ENCODE measurements around the gene AEBP1. TPM values are rescaled to one million over a fixed set of nuclear protein-coding genes. Genes with fewer than 3 reads are reported as not detected.

The AEBP1 gene
- total RNA-seq, 1 donor from 2014 or later = 422 TPM

DNA sequence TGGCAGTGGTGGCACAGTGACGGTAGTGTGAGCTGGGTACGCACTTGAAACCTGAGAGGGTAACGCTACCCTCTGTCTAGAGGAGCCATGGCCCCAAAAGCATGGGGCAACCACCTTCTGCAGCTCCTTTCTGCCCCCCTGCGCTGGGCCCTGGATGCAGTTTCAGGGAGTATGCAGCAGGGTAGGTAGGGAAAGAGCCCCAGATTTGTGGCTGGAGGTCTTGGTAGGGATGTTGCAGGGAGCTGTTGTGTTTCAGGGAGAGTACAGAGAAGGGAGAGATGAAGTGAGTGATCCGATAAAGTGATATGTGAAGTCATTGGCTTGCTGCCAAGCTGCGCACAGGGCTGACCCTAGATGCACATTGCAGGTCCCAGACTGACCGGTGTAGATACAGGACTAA lies 36.1 kb upstream of the AEBP1 start:
- peak; percentile 53 for DNase-seq (ENCODE audit: low spot score)
- peak overlapping the region; percentile 8 for H3K27ac Mint-ChIP-seq (ENCODE audit: unreplicated experiment)

DNA sequence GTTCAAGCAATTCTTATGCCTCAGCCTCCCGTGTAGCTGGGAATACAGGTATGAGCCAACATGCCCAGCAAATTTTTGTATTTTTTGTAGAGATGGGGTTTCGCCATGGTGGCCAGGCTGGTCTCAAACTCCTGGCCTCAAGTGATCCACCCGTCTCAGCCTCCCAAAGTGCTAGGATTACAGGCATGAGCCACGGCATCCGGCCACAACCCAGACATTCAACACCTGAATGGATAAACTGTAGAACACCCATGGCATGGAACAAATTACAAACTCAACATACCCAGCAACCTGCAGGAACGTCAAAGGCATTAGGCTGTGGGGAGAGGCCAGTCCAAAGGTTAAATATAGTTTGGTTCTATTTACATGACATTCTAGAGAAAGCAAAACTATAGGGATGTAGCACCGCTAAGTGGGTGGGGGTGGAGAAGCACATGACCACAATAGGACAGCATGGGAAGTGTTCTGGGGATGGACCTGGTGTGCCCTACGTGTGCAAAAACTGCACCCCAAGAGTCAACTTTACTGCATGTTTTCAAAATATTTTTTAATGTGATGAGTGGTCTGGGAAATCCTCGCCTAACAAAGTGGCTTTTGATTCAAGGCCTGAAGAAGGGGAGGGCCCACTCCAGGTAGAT lies 32.3 kb upstream of the AEBP1 start:
- no peak overlapping the region for H3K4me3 Mint-ChIP-seq (ENCODE audit: unreplicated experiment)

More for the DNA sequence above, 36.1 kb upstream of the AEBP1 start:
- H3K4me1 Mint-ChIP-seq (ENCODE audit: low read depth) = peaks cover 44% of the 10 kb centered on the region
- no peak overlapping the region for H3K4me3 Mint-ChIP-seq (ENCODE audit: unreplicated experiment)
- H3K9me3 Mint-ChIP-seq (ENCODE audit: low read depth) = no peaks in the 10 kb centered on the region
- H3K27me3 Mint-ChIP-seq (ENCODE audit: low read depth) = no peaks in the 10 kb centered on the region
- TF ChIP-seq, protein P1, sequence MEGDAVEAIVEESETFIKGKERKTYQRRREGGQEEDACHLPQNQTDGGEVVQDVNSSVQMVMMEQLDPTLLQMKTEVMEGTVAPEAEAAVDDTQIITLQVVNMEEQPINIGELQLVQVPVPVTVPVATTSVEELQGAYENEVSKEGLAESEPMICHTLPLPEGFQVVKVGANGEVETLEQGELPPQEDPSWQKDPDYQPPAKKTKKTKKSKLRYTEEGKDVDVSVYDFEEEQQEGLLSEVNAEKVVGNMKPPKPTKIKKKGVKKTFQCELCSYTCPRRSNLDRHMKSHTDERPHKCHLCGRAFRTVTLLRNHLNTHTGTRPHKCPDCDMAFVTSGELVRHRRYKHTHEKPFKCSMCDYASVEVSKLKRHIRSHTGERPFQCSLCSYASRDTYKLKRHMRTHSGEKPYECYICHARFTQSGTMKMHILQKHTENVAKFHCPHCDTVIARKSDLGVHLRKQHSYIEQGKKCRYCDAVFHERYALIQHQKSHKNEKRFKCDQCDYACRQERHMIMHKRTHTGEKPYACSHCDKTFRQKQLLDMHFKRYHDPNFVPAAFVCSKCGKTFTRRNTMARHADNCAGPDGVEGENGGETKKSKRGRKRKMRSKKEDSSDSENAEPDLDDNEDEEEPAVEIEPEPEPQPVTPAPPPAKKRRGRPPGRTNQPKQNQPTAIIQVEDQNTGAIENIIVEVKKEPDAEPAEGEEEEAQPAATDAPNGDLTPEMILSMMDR (IDR thresholded peaks at IDR 0.05) = no peak
- peaks cover 3% of the 10 kb centered on the region for H3K36me3 Mint-ChIP-seq (ENCODE audit: low read depth)

DNA sequence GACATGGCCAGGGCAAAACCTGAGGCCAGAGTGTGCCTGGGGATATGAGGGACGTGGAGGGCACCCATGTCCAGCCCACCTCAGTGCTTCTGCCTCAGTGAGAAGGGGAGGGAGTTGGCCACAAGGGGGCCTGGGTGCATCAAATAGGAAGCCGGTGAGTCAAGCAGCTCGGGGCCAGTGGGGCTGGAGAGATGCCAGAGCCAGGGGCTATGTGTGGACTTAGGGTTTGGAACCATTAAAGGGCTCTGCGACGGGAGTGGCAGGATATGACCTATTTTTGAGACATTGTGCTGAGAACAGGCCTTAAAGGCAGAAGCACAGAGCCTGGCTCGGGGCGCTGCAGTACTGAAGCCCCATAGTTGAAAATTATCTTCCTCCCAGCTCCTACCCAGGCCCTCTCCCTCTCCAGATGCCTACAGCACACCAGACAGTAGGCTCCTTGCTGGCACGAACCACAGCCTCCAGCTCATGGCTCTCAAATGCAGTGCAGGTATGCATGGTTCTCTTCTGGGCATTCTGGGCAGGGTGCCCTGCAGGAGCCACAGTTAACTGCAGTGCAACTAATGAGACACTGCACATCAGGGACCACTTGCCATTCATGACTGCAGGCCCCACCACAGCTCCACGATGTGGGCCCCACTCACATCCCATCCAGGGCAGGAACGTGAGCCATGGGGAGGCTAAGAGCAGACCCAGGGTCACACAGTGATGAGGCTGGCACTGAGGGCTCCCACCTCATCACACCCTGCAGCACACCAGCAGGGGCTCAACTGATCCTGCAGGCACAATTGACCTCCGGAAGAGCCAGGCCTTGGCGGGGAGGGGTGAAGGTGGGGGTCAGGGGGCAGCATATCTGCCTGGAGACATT lies 31.5 kb upstream of the AEBP1 start:
- H3K4me3 Mint-ChIP-seq (ENCODE audit: unreplicated experiment) = no peak overlapping the region
- H3K36me3 Mint-ChIP-seq (ENCODE audit: low read depth) = peaks cover 7% of the 10 kb centered on the region
- peak; percentile 95 for DNase-seq (ENCODE audit: low spot score)
- peaks cover 29% of the 10 kb centered on the region for H3K4me1 Mint-ChIP-seq (ENCODE audit: low read depth)
- H3K9me3 Mint-ChIP-seq (ENCODE audit: low read depth) = no peaks in the 10 kb centered on the region
- H3K27ac Mint-ChIP-seq (ENCODE audit: unreplicated experiment) = peak overlapping the region; percentile 79
- H3K27me3 Mint-ChIP-seq (ENCODE audit: low read depth) = no peaks in the 10 kb centered on the region
- TF ChIP-seq, protein P1 (IDR thresholded peaks at IDR 0.05) = peak; percentile 94

More for the DNA sequence above, 32.3 kb upstream of the AEBP1 start:
- TF ChIP-seq, protein P1 (IDR thresholded peaks at IDR 0.05) = no peak
- Mint-ChIP-seq H3K9me3 (ENCODE audit: low read depth) (no peaks in the 10 kb centered on the region), H3K36me3 (ENCODE audit: low read depth) (peaks cover 4% of the 10 kb centered on the region), H3K27ac (ENCODE audit: unreplicated experiment) (peak overlapping the region; percentile 79), H3K4me1 (ENCODE audit: low read depth) (peaks cover 33% of the 10 kb centered on the region), H3K27me3 (ENCODE audit: low read depth) (no peaks in the 10 kb centered on the region)
- no peak for DNase-seq (ENCODE audit: low spot score)

DNA sequence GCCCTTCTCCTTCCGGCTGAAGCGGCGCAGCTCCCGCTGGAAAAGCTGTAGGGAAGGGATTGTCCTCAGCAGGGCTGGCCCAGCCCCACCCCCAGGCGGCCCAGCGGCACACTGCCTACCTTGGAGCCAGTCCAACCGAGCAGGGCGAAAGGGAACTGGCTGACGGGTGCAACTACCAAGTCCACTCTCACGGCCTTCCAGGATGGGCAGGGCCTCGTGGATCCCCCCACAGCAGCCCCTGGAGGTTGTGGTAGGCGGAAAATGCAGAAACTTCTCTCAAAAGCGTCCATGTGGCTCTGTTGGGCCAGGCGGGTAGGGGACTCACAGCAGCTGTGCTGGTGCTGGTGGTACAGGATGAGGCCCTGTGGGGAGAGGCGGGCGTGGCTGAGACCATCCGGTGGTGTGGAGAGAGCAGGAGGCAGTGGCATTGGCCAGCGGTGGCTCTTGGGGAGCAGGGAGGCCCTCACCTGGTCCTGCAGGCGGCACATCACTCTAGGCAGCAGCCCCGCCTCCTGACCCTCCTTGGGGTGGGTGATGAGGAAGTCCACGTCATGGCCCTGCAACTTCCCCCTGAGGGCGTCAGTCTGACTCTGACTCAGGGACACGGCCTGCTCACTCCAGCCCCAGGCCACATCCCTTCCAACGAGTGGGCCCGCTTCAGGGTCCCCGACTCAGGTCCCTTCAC lies 30.3 kb upstream of the AEBP1 start:
- H3K4me1 Mint-ChIP-seq (ENCODE audit: low read depth) = peaks cover 27% of the 10 kb centered on the region
- no peak overlapping the region for H3K4me3 Mint-ChIP-seq (ENCODE audit: unreplicated experiment)
- H3K27ac Mint-ChIP-seq (ENCODE audit: unreplicated experiment) = peak overlapping the region; percentile 22
- peaks cover 15% of the 10 kb centered on the region for H3K36me3 Mint-ChIP-seq (ENCODE audit: low read depth)
- TF ChIP-seq, protein P1 (IDR thresholded peaks at IDR 0.05) = no peak
- H3K9me3 Mint-ChIP-seq (ENCODE audit: low read depth) = no peaks in the 10 kb centered on the region
- no peaks in the 10 kb centered on the region for H3K27me3 Mint-ChIP-seq (ENCODE audit: low read depth)
- peak; percentile 92 for DNase-seq (ENCODE audit: low spot score)

DNA sequence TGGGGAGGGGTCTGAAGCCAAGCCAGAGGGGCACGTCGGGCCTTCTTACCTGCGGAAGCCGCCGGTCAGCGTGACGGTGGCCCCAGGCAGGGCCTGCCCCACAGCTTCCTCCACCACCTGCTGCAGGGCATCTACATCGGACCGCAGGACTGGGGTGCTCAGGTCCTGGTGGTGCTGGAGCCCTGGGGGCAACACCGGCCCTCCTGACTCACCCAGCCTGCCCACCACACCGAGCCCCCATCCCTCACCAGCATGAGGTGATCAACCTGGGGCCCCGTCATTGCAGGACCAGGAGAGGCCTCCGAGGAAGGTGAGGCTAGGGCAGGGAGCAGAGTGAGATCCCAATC lies 29.8 kb upstream of the AEBP1 start:
- Mint-ChIP-seq H3K36me3 (ENCODE audit: low read depth) (peaks cover 15% of the 10 kb centered on the region), H3K27ac (ENCODE audit: unreplicated experiment) (no peak overlapping the region), H3K9me3 (ENCODE audit: low read depth) (no peaks in the 10 kb centered on the region), H3K27me3 (ENCODE audit: low read depth) (no peaks in the 10 kb centered on the region), H3K4me1 (ENCODE audit: low read depth) (peaks cover 27% of the 10 kb centered on the region), H3K4me3 (ENCODE audit: unreplicated experiment) (no peak overlapping the region)
- no peak for DNase-seq (ENCODE audit: low spot score)
- TF ChIP-seq, protein P1 (IDR thresholded peaks at IDR 0.05) = no peak

All from chondrocyte (in vitro differentiated cells).